Measurements from ENCODE around the gene RTBDN.
A peak's percentile ranks its signal among the peaks of the same experiment; 100 is the strongest.

RTBDN gene

GRCh38 chr19:12788042-12788681, 46.2 kb downstream of the RTBDN start:
- DNase-seq (ENCODE audit: low read depth) = peak; percentile 44
- Histone ChIP-seq H3K27me3 (replicated peaks; ENCODE audit: control insufficient read depth, insufficient read depth, low read length) (no peaks in the 10 kb centered on the region), H3K4me3 (ENCODE audit: low read length) (peak overlapping the region; percentile 78), H3K36me3 (ENCODE audit: control insufficient read depth, insufficient read depth, low read length, severe bottlenecking) (no peaks in the 10 kb centered on the region), H3K4me1 (ENCODE audit: control insufficient read depth, insufficient read depth, low read length) (peaks cover 53% of the 10 kb centered on the region), H3K9ac (ENCODE audit: low read length) (peak overlapping the region; percentile 99), H3K9me3 (ENCODE audit: control insufficient read depth, low read length) (no peaks in the 10 kb centered on the region)

GRCh38 chr19:12787458-12787857, 46.9 kb downstream of the RTBDN start:
- DNase-seq (ENCODE audit: low read depth) = no peak
- no peaks in the 10 kb centered on the region for H3K9me3 ChIP-seq (ENCODE audit: control insufficient read depth, low read length)
- peak overlapping the region; percentile 9 for H3K9ac ChIP-seq (ENCODE audit: low read length)
- H3K27me3 ChIP-seq (replicated peaks; ENCODE audit: control insufficient read depth, insufficient read depth, low read length) = no peaks in the 10 kb centered on the region
- no peak overlapping the region for H3K4me3 ChIP-seq (ENCODE audit: low read length)
- H3K36me3 ChIP-seq (ENCODE audit: control insufficient read depth, insufficient read depth, low read length, severe bottlenecking) = no peaks in the 10 kb centered on the region
- peaks cover 58% of the 10 kb centered on the region for H3K4me1 ChIP-seq (ENCODE audit: control insufficient read depth, insufficient read depth, low read length)

GRCh38 chr19:12786952-12787351, 47.4 kb downstream of the RTBDN start:
- Histone ChIP-seq H3K9me3 (ENCODE audit: control insufficient read depth, low read length) (no peaks in the 10 kb centered on the region), H3K4me3 (ENCODE audit: low read length) (no peak overlapping the region), H3K4me1 (ENCODE audit: control insufficient read depth, insufficient read depth, low read length) (peaks cover 62% of the 10 kb centered on the region), H3K27me3 (replicated peaks; ENCODE audit: control insufficient read depth, insufficient read depth, low read length) (no peaks in the 10 kb centered on the region), H3K9ac (ENCODE audit: low read length) (peak overlapping the region; percentile 9), H3K36me3 (ENCODE audit: control insufficient read depth, insufficient read depth, low read length, severe bottlenecking) (no peaks in the 10 kb centered on the region)
- no peak for DNase-seq (ENCODE audit: low read depth)

- H3K36me3 ChIP-seq (ENCODE audit: control insufficient read depth, insufficient read depth, low read length, severe bottlenecking) = no peaks in the 10 kb centered on the region
- DNase-seq (ENCODE audit: low read depth) = no peak
- peaks cover 63% of the 10 kb centered on the region for H3K4me1 ChIP-seq (ENCODE audit: control insufficient read depth, insufficient read depth, low read length)
- H3K4me3 ChIP-seq (ENCODE audit: low read length) = no peak overlapping the region
- no peaks in the 10 kb centered on the region for H3K9me3 ChIP-seq (ENCODE audit: control insufficient read depth, low read length)
- H3K9ac ChIP-seq (ENCODE audit: low read length) = peak overlapping the region; percentile 41
- no peaks in the 10 kb centered on the region for H3K27me3 ChIP-seq (replicated peaks; ENCODE audit: control insufficient read depth, insufficient read depth, low read length)
These were observed 48.1 kb downstream of the RTBDN start for GRCh38 chr19:12786141-12786870.

- Histone ChIP-seq H3K27me3 (replicated peaks; ENCODE audit: control insufficient read depth, insufficient read depth, low read length) (no peaks in the 10 kb centered on the region), H3K4me3 (ENCODE audit: low read length) (no peak overlapping the region), H3K36me3 (ENCODE audit: control insufficient read depth, insufficient read depth, low read length, severe bottlenecking) (no peaks in the 10 kb centered on the region), H3K9ac (ENCODE audit: low read length) (peak overlapping the region; percentile 41), H3K9me3 (ENCODE audit: control insufficient read depth, low read length) (no peaks in the 10 kb centered on the region), H3K4me1 (ENCODE audit: control insufficient read depth, insufficient read depth, low read length) (peaks cover 58% of the 10 kb centered on the region)
- DNase-seq (ENCODE audit: low read depth) = no peak
These were observed 48.8 kb downstream of the RTBDN start for GRCh38 chr19:12785431-12786031.

GRCh38 chr19:12784871-12785430, 49.4 kb downstream of the RTBDN start:
- Histone ChIP-seq H3K4me1 (ENCODE audit: control insufficient read depth, insufficient read depth, low read length) (peaks cover 55% of the 10 kb centered on the region), H3K27me3 (replicated peaks; ENCODE audit: control insufficient read depth, insufficient read depth, low read length) (no peaks in the 10 kb centered on the region), H3K9me3 (ENCODE audit: control insufficient read depth, low read length) (no peaks in the 10 kb centered on the region), H3K36me3 (ENCODE audit: control insufficient read depth, insufficient read depth, low read length, severe bottlenecking) (no peaks in the 10 kb centered on the region), H3K4me3 (ENCODE audit: low read length) (no peak overlapping the region), H3K9ac (ENCODE audit: low read length) (no peak overlapping the region)
- DNase-seq (ENCODE audit: low read depth) = peak; percentile 41

- H3K9me3 ChIP-seq (ENCODE audit: control insufficient read depth, low read length) = no peaks in the 10 kb centered on the region
- peaks cover 60% of the 10 kb centered on the region for H3K4me1 ChIP-seq (ENCODE audit: control insufficient read depth, insufficient read depth, low read length)
- no peaks in the 10 kb centered on the region for H3K27me3 ChIP-seq (replicated peaks; ENCODE audit: control insufficient read depth, insufficient read depth, low read length)
- H3K4me3 ChIP-seq (ENCODE audit: low read length) = no peak overlapping the region
- no peak overlapping the region for H3K9ac ChIP-seq (ENCODE audit: low read length)
- no peaks in the 10 kb centered on the region for H3K36me3 ChIP-seq (ENCODE audit: control insufficient read depth, insufficient read depth, low read length, severe bottlenecking)
- peak; percentile 26 for DNase-seq (ENCODE audit: low read depth)
These were observed 49.9 kb downstream of the RTBDN start for GRCh38 chr19:12784394-12784870.

GRCh38 chr19:12783849-12784393, 50.5 kb downstream of the RTBDN start:
- H3K36me3 ChIP-seq (ENCODE audit: control insufficient read depth, insufficient read depth, low read length, severe bottlenecking) = no peaks in the 10 kb centered on the region
- H3K4me1 ChIP-seq (ENCODE audit: control insufficient read depth, insufficient read depth, low read length) = peaks cover 60% of the 10 kb centered on the region
- H3K9me3 ChIP-seq (ENCODE audit: control insufficient read depth, low read length) = no peaks in the 10 kb centered on the region
- peak; percentile 45 for DNase-seq (ENCODE audit: low read depth)
- no peak overlapping the region for H3K4me3 ChIP-seq (ENCODE audit: low read length)
- H3K27me3 ChIP-seq (replicated peaks; ENCODE audit: control insufficient read depth, insufficient read depth, low read length) = no peaks in the 10 kb centered on the region
- H3K9ac ChIP-seq (ENCODE audit: low read length) = peak overlapping the region; percentile 68

GRCh38 chr19:12783291-12783848, 51.0 kb downstream of the RTBDN start:
- Histone ChIP-seq H3K27me3 (replicated peaks; ENCODE audit: control insufficient read depth, insufficient read depth, low read length) (no peaks in the 10 kb centered on the region), H3K9me3 (ENCODE audit: control insufficient read depth, low read length) (no peaks in the 10 kb centered on the region), H3K4me3 (ENCODE audit: low read length) (no peak overlapping the region), H3K9ac (ENCODE audit: low read length) (peak overlapping the region; percentile 87), H3K4me1 (ENCODE audit: control insufficient read depth, insufficient read depth, low read length) (peaks cover 60% of the 10 kb centered on the region), H3K36me3 (ENCODE audit: control insufficient read depth, insufficient read depth, low read length, severe bottlenecking) (no peaks in the 10 kb centered on the region)
- no peak for DNase-seq (ENCODE audit: low read depth)

GRCh38 chr19:12782424-12783290, 51.7 kb downstream of the RTBDN start:
- H3K4me1 ChIP-seq (ENCODE audit: control insufficient read depth, insufficient read depth, low read length) = peaks cover 59% of the 10 kb centered on the region
- peak; percentile 89 for DNase-seq (ENCODE audit: low read depth)
- H3K4me3 ChIP-seq (ENCODE audit: low read length) = peak overlapping the region; percentile 80
- H3K27me3 ChIP-seq (replicated peaks; ENCODE audit: control insufficient read depth, insufficient read depth, low read length) = no peaks in the 10 kb centered on the region
- H3K9me3 ChIP-seq (ENCODE audit: control insufficient read depth, low read length) = no peaks in the 10 kb centered on the region
- peak overlapping the region; percentile 87 for H3K9ac ChIP-seq (ENCODE audit: low read length)
- no peaks in the 10 kb centered on the region for H3K36me3 ChIP-seq (ENCODE audit: control insufficient read depth, insufficient read depth, low read length, severe bottlenecking)
